GM18511 (cell line): ENCODE measurements around the gene SLC6A6.
"Not testable (repeated sequence)": the region's sequence is repeated elsewhere in the genome, so short reads cannot be mapped to it uniquely, and the experiment has no call there.

Experiments
- ATAC-seq: cut with Tn5 transposase; IDR thresholded peaks from one replicate; pipeline ENCODE4 v1.9.1; 2021; ENCODE audit warnings: mild to moderate bottlenecking, moderate library complexity; ENCODE audit not compliant: unreplicated experiment

Gene SLC6A6

DNA sequence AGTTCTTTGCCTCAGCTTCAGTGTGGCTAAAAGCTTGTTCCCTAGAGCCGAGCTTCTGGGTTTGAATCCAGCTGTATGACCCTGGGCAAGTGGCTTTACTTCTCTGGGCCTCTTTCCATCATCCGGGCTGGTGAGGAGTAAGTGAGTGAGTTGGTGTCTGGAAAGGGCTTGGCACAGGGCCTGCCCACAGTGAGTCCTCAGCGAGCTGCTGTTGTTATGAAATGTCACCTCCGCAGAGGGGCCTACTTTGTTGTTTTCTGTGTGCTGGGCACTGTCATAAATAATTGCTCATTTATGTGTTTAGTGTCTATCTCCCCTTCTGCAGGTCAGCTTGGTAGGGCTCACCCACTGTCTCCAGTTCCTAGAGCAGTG, 31.7 kb downstream of the SLC6A6 start:
- ATAC-seq, result no peak

DNA sequence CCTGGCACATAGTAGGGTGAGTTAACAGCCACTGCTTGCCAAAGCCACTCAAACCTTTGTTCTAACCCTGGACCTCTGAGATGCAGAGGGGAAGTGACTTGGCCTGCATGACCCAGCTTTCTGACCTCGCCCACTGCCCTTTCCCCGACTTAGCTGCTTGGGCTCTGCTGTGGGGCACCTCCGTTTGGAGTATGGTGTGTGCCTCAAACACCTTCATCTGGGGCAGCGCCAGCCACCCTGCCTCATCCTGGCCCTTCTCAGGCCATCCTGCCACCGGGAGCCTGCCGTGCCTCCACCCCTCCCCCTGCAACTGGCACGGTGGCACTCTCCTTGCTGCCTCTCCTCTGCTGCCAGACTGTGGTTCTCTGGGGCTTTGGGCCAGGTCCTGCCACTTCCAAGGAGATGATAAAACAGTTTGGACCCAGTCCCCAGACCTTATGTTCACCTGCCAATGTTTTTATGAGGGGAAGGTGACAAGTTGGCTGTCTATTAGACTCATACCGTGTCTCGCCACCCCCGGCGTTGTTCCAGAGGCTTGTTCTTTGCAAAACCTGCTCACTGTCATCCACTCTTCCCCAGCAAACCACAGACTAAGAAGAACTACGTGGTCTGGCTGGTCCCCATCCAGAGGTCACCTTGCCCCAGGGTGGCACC, 32.2 kb downstream of the SLC6A6 start:
- ATAC-seq, result no peak

DNA sequence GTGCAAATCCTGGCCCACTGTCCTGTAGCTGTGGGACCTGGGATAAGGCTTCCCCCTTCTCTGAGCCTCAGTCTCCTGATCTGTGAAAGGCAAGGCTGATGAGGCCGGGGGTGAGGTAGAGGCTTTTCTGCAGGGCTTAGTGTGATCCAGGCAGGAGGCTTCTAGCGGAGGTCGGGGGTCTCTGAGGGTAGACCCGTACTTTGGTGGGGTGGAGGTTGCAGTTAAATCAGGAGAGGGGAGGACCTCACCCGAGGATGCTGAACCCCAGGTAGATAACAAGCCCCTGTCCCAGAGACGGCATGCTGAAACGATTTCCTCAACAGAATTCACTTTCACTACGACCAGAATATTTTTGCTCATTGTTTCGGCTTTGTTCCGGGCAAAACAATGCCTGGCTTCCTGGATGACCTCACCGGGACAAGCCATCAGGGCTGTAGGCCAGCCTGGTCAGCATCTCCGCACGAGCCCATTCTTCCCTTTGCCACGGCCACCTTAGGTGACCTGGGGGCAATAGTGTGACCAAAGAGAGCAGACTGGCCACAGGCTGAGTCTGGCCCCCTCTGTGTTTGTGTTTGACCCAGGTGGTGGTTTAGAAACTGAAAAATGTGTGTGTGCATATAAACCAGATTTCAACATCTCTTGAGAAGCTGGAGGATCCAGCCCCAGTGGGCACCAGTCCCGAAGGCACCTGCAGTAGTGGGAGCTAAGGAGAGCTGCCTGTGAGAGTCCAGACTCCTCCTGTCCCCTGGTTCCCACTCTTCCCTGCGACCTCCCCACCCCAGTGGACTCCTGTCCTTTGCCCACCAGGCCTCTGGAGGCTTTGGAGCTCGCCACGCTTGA, 33.0 kb downstream of the SLC6A6 start:
- ATAC-seq, result no peak

DNA sequence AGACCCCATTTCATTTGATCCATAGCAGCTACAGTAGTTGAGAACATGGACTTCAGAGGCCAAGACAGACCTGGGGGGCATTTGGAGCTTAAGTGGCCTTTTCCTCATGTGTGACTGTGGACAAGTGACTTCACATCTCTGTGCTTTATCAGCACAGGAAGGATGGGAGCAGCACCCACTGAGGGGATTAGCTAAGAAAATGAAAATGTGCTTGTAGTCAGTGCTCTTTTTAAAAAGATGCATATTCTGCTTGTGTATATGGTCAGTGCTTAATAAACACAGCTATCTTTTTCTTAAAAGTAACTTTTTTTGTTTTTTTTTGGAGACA, 34.5 kb downstream of the SLC6A6 start:
- ATAC-seq, result no peak

DNA sequence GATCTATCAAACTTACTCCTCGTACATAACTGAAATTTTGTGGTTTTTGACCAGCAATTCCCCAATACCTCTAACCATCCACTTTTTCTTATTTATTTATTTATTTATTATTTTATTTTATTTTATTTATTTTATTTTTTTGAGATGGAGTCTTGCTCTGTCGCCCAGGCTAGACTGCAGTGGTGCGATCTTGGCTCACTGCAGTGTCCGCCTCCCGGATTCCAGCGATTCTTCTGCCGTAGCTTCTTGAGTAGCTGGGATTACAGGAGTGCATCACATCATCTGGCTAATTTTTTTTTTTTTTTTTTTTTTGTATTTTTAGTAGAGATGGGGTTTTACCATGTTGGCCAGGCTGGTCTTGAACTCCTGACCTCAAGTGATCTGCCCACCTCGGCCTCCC, 35.3 kb downstream of the SLC6A6 start:
- not testable (repeated sequence) for ATAC-seq

DNA sequence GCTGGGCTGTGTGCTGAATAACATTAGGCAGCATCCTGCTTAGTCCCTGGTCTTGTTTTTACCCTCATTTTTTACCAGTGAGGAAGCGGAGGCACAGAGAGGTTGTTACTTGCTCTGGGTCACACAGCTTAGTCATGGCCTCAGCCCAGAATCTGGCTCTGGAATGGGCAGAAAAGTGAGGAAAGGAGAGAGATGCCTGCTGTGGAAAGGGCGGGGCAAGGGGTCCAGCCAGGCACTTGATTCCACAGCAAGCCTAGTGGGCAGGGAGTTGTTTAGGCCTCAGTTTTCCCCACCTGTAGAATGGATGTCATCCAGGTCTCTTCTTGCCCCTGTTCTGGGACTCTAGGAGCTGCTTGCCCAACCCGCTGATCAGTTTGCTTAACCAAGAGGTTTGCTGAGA, 35.9 kb downstream of the SLC6A6 start:
- no peak for ATAC-seq

DNA sequence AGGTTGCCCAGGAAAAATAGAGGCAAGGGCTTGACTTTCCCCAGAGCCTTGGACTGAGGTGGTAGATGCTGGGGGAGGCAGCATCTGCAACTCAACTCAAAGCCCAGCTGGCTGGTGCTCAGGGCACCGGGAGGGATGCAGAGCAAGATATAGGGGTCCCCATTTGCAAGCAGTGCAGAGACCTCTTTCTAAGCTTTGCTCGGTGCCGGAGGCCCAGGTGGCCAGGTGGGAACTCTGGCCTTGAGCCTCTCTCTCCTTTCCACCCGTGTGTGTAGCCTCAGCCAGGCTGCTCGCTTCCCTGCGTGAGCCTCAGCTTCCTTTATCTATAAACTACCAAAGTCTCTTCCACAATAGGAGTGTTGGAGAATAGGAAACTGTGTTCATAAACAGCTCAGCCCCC, 36.5 kb downstream of the SLC6A6 start:
- no peak for ATAC-seq

DNA sequence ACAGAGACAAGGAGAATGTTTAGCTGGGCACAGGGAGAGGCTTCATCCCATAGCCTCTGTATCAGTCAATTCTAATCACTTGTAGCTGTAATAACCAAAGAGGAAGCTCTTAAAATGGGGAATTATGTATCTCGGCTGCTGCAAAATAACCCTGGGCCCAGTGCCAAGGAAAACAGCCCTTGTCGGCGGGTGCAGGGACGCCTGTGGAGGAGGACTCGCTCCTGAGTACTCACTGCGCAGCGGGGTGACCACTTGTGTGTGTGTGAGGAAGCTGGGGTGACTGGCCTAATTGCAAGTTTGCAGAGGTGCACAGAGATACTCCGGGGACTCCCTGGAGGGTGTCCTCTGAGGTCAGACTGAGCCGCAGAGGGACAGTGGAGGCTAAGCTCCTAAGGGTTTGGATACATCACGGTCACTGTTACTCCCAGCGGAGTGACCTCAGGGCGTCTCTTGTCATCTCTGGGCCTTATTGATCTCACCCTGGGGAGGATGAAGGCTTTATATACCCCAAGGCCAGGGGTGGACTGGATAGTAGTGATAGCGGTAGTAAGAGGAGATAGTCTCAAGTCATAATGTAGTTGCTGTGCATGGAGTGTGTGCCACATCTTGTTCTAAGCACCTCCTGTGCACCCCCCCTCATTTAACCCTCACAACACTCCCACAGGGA, 37.2 kb downstream of the SLC6A6 start:
- no peak for ATAC-seq

DNA sequence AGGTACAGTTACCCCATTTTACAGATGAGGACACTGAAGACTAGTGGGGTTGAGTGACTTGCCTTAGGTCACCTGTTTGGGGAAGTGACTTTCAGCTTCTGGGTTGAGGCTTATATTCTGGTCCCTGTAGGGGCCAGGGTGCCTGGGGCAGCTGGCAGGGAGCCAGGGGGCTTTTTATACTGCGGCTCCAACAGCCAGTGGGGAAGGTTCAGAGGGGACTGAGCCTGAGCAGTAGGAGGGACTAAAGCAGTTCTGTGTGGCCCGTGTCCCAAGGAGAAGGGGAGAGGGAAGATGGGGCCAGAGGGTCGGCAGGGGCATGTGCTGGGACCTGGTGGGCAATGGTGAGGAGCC, 37.7 kb downstream of the SLC6A6 start:
- no peak for ATAC-seq

DNA sequence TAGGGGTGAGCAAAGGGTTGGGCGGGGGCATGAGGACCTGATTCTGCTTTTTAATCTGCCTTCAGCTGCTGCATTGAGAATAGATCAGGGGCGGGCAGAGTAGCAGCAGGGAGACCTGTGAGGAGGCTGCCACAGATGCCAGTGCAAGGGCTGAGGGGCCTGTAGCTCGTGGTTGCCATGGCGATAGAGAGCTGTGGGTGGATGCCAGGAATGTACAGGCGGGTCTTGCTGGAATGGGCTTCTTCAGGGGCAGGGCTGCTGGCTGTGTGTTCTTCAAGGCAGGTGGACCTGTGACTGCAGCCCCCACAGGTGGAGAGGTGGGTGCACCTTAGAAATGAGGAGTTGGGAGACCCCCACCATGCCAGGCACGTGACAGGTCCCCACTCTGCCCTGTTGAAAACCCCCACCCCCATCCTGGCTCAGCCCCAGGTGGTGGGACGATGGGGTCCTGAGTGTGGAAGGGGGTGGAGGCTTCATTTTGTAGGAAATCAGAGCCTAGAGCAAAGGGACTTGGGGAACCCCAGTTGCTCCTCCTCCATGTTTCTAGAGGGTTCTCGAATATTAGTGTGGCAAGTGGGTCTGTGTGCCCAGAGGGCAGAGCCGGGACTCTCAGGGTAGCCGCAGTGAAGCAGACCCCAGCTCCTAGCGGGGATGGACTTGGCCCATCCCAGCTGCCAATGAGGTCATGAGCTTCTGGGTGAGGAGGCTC, 38.3 kb downstream of the SLC6A6 start:
- ATAC-seq, result no peak

GRCh38 chr3:14441240-14441919, 39.0 kb downstream of the SLC6A6 start:
- ATAC-seq, result no peak

DNA sequence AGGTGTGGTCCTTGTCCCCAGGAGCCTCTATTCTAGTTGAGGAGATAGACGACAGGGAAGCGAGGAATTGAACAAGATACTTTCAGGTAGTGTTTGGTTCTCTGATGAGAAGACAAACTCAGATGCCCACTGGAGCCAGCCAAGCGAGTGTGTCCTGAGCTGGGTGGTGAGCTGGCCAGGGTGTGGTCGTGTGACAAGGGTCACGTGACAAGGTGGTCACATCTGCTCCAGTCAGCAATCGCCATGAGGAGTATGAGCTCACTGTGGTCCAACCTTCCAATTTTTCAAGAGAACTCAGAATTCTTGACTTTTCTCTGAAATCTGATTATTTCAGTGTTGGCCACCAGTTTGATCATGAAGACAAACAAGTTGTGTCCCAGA, 39.5 kb downstream of the SLC6A6 start:
- ATAC-seq, result no peak

- ATAC-seq, result no peak
These were observed 42.0 kb downstream of the SLC6A6 start for GRCh38 chr3:14444380-14444779.

DNA sequence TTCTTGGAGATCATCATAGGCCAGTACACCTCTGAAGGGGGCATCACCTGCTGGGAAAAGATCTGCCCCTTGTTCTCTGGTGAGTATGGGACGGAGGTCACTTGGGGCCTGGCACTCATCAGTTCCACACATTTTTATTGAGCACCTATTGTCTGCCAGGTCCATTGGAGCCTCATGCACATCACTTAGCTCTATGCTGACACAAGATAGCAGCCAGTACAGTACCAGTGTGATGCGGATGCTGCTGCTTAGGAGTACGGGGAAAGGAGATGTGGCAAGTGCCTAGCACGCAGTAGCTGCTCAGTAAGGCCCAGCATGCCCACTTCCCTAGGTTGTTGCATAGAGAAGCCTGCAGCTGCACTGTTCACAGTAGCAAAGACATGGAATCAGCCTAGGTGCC, 43.4 kb downstream of the SLC6A6 start:
- ATAC-seq, result no peak

DNA sequence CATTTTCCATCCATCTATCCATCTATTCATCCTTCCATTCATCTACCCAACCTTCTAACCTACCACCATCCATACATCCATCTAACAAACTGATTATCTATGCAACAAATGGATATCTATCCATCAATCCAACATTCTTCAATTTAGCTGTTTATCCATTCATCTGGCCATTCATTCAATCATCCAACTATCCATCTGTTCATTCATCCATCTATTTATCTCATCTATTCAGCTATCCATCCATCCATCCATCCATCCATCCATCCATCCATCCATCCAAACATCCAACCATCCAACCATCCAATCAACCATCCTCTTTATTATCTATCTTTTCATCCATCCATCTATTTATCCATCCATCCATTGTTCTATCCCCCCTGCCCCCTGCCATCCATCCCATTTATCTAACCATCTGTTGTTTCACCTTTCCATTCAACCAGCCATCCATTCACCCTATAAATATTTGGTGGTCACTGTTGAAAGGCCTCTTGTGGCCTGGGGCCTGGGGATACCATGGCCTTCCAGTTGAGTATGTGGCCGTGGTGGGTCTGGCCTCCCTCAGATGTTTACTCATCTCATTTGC, 44.7 kb downstream of the SLC6A6 start:
- ATAC-seq, result no peak

- ATAC-seq, result no peak
These were observed 45.7 kb downstream of the SLC6A6 start for GRCh38 chr3:14448063-14448462.

GRCh38 chr3:14448756-14449727, 46.6 kb downstream of the SLC6A6 start:
- ATAC-seq, result no peak

DNA sequence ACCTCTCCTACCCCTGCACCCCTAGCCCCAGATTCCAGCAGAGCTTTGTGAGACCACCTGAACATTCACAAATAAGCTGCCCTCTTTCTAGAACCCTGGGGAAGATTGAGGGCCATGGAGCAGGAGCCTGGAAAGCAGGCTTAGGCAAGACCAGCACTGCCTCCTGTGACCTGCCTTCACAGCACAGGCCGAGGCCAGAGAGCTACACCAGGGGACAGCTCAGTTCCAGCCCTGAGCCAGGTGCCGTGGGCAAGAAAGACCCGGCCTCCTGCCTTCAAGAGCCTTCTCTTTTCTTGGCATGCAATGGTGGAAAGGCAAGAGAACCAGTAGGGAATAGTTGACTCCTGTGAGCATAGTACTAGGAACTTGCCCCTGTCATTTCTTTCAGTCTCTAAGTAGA, 48.1 kb downstream of the SLC6A6 start:
- ATAC-seq, result no peak

DNA sequence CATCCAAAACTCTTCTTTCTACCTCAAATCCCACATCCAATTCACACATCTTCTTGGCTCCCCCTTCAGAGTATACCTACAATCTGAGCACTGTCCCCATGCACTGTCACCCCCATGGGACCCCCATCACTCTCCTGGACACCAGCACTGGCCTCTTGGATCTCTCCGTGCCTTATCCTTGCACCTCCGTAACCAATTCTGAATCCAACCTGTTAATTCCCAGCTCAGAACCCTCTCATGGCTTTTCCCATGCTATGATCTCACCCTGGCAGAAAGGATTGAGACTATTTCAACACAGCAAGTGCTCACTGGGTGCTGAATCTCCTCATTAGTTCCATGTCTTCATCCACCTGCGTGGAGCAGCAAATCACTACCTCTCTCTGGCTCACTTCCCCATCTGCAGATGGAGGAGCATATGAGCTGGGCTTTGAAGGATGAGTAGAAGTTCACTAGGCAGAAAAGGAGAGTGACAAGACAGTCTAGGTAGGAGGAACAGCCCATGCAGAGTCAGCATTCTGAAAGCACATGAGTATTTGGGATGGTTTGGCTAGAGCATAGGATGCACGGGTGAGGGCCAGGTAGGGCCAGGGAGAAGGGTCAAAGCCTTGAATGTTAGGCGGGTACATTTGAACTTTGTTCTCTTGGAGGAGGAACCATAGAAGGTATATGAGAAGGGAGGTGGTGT, 48.7 kb downstream of the SLC6A6 start:
- no peak for ATAC-seq
